Measurements from ENCODE around the gene NNT.

The NNT gene

GRCh38 chr5:43683884-43684471 lies 81.0 kb downstream of the NNT start:
- in situ Hi-C loops (cut with MboI; ENCODE audit: low pct_unique_long_range_greater_than_20kb, low sequenced_read_pairs, unreplicated experiment): no loop called here

GRCh38 chr5:43685252-43685950 lies 82.4 kb downstream of the NNT start:
- no peak for TF ChIP-seq CTCF (IDR thresholded peaks at IDR 0.05; ENCODE audit: extremely low read depth, insufficient read depth, missing control alignments)
- in situ Hi-C loops (cut with MboI; ENCODE audit: low pct_unique_long_range_greater_than_20kb, low sequenced_read_pairs, unreplicated experiment): no loop called here
- DNase-seq (ENCODE audit: low spot score): no peak

More at GRCh38 chr5:43683884-43684471, 81.0 kb downstream of the NNT start:
- no peak for DNase-seq (ENCODE audit: low spot score)
- no peak for TF ChIP-seq CTCF (IDR thresholded peaks at IDR 0.05; ENCODE audit: extremely low read depth, insufficient read depth, missing control alignments)

- no peak for TF ChIP-seq CTCF (IDR thresholded peaks at IDR 0.05; ENCODE audit: extremely low read depth, insufficient read depth, missing control alignments)
- no peak for DNase-seq (ENCODE audit: low spot score)
- in situ Hi-C loops (cut with MboI; ENCODE audit: low pct_unique_long_range_greater_than_20kb, low sequenced_read_pairs, unreplicated experiment): no loop called here
Measured at GRCh38 chr5:43687275-43687674, 84.3 kb downstream of the NNT start.

- in situ Hi-C loops (cut with MboI; ENCODE audit: low pct_unique_long_range_greater_than_20kb, low sequenced_read_pairs, unreplicated experiment): no loop called here
- no peak for DNase-seq (ENCODE audit: low spot score)
- TF ChIP-seq CTCF (IDR thresholded peaks at IDR 0.05; ENCODE audit: extremely low read depth, insufficient read depth, missing control alignments): no peak
Measured at GRCh38 chr5:43691275-43691674, 88.3 kb downstream of the NNT start.

- DNase-seq (ENCODE audit: low spot score): no peak
- no peak for TF ChIP-seq CTCF (IDR thresholded peaks at IDR 0.05; ENCODE audit: extremely low read depth, insufficient read depth, missing control alignments)
- in situ Hi-C loops (cut with MboI; ENCODE audit: low pct_unique_long_range_greater_than_20kb, low sequenced_read_pairs, unreplicated experiment): no loop called here
Measured at GRCh38 chr5:43691893-43692292, 88.9 kb downstream of the NNT start.

GRCh38 chr5:43693411-43693810 lies 90.4 kb downstream of the NNT start:
- DNase-seq (ENCODE audit: low spot score): no peak
- TF ChIP-seq CTCF (IDR thresholded peaks at IDR 0.05; ENCODE audit: extremely low read depth, insufficient read depth, missing control alignments): no peak
- in situ Hi-C loops (cut with MboI; ENCODE audit: low pct_unique_long_range_greater_than_20kb, low sequenced_read_pairs, unreplicated experiment): no loop called here

Data from GM13977 (cell line).